ENCODE results near the gene SERPINA12. TPM values are rescaled to one million over a fixed set of nuclear protein-coding genes. Genes with fewer than 3 reads are reported as not detected.

Gene SERPINA12
- total RNA-seq, 1 experiment from 2014 or later: not detected

DNA sequence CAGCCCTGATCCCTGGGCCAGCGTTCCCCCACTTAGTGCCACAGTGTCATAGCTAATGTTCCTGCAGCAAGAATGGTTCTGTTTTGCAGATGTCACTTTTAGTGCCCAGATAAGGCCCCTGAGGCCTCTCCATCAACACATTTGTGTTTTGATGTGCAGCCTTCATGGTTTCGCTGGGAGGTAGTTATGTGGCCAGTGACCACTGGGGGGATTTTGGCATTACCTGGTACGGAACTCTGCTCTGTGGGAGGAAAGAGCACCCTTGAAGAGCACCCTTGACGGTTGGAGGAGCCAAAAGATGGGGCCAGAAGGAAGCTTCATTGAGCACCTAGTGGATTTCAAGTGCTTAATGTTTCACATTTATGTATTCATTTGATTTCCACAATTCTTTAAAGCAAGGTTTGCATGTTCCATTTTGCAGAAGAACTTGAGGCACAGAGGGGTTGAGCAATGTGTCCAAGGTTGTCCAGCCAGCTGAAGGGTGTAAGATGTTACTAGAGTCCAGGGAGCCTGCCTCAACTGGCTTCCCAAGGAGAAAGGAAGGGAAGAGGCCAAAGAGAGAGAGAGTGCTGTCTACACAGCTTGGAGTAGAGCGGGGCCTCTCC, 69.7 kb downstream of the SERPINA12 start:
- no peak for DNase-seq (ENCODE audit: low read depth)

Other genes with a start within 250 kb of the SERPINA12 start
- gene SERPINA10, start 216.2 kb downstream of the SERPINA12 start, total RNA-seq (2014; rRNA removed): not detected in 2 replicates
- gene SERPINA6, start 186.1 kb downstream of the SERPINA12 start, total RNA-seq (2014; rRNA removed): not detected in 2 replicates
- not detected in 2 replicates for gene SERPINA2, start 142.8 kb downstream of the SERPINA12 start, total RNA-seq (2014; rRNA removed)
- gene SERPINA1, start 120.9 kb downstream of the SERPINA12 start, total RNA-seq (2014; rRNA removed): not detected in 2 replicates
- not detected in 2 replicates for gene SERPINA11, start 56.7 kb downstream of the SERPINA12 start, total RNA-seq (2014; rRNA removed)
- gene SERPINA9, start 33.3 kb downstream of the SERPINA12 start, total RNA-seq (2014; rRNA removed): 0.32 TPM in 1 of 2 replicates, not detected in the other
- not detected in 2 replicates for gene SERPINA4, start 52.0 kb upstream of the SERPINA12 start, total RNA-seq (2014; rRNA removed)
- gene SERPINA5, start 72.0 kb upstream of the SERPINA12 start, total RNA-seq (2014; rRNA removed): 0.06 and 0.13 TPM in 2 replicates
- gene SERPINA3, start 102.9 kb upstream of the SERPINA12 start, total RNA-seq (2014; rRNA removed): 1.2 and 1.3 TPM in 2 replicates